Keratinocyte (primary cell): ENCODE data around the gene URM1.

Experiments used
- CTCF ChIP-seq, 3 experiments: IDR thresholded peaks in 1 of 3; conservative IDR thresholded peaks in 1 of 3; optimal IDR thresholded peaks in 1 of 3; 2 replicates in 2 of 3; 3 replicates in 1 of 3; pipeline versions ENCODE3 to v1.5.1; 2011; ENCODE audit warnings: low read length in 3 of 3, mild to moderate bottlenecking in 3 of 3, moderate library complexity in 2 of 3, control low read depth in 1 of 3, inconsistent platforms in 1 of 3; ENCODE audit not compliant: insufficient read depth in 2 of 3; ENCODE audit errors: extremely low read depth in 1 of 3
- EZH2 ChIP-seq: IDR thresholded peaks from one replicate; pipeline ENCODE4 v1.6.1; 2012; ENCODE audit warnings: inconsistent platforms, mild to moderate bottlenecking, low read length, moderate library complexity

DNA sequence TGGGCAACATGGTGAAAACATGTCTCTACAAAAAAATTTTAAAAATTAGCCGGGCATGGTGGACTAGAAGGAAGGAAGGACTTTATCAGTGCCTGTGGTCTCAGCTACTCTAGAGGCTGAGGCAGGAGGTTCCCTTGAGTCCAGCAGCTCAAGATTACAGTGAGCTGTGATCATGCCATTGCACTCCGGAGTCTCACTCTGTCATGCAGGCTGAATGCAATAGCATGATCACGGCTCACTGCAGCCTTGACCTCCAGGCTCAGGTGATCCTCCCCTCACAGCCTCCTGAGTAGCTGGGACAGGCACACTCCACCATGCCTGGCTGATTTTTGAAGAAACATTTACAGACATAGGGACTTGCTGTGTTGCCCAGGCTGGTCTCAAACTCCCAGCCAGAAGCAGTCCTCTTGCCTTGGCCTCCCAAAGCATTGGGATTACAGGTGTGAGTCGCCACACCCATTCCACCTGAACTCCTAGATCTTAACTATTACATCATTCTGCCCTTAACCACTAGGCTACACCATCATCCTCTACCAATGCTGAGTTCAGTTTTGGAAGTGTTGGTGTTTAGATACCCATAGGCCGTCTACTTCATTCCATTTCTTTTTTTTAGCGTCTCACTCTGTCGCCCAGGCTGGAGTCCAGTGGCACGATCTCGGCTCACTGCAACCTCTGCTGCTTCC, 2.0 kb upstream of the URM1 start:
- TF ChIP-seq EZH2 (no peak), CTCF (optimal IDR thresholded peaks at IDR 0.05 in 1 of 3, IDR thresholded peaks at IDR 0.05 in 1 of 3, conservative IDR thresholded peaks at IDR 0.05 in 1 of 3; ENCODE audit: extremely low read depth in 1 of 3, insufficient read depth in 2 of 3, low read length in 3 of 3) (no peak)
